GM23248 (cell line): ENCODE measurements around the gene NUDT7.

Experiments
- EZH2 ChIP-seq: fragments of 200-600 bp; sonication (generic); IDR thresholded peaks from 2 replicates; pipeline ENCODE4 v1.6.1; 2018; ENCODE audit warnings: antibody characterized with exemption, mild to moderate bottlenecking; ENCODE audit not compliant: insufficient read depth, poor library complexity, severe bottlenecking
- EZH2phosphoT487 ChIP-seq: fragments of 200-600 bp; sonication (generic); IDR thresholded peaks from 2 replicates; pipeline ENCODE4 v1.6.1; 2018; ENCODE audit warnings: antibody characterized with exemption, moderate library complexity, mild to moderate bottlenecking, low read depth; ENCODE audit not compliant: insufficient read depth

- TF ChIP-seq EZH2phosphoT487 (no peak), EZH2 (no peak)
Measured at GRCh38 chr16:77748421-77749005, 26.2 kb downstream of the NUDT7 start.
